GM19455 (cell line): ENCODE results near the gene RAB35.
"Not testable (repeated sequence)": the region's sequence is repeated elsewhere in the genome, so short reads cannot be mapped to it uniquely, and the experiment has no call there.

ENCODE experiments used
- ATAC-seq: cut with Tn5 transposase; IDR thresholded peaks from one replicate; pipeline ENCODE4 v1.9.1; 2021; ENCODE audit not compliant: unreplicated experiment

Gene RAB35

GRCh38 chr12:120064054-120064940 lies 52.3 kb downstream of the RAB35 start:
- no peak for ATAC-seq

- no peak for ATAC-seq
Measured at GRCh38 chr12:120062976-120063579, 53.5 kb downstream of the RAB35 start.

- no peak for ATAC-seq
Measured at GRCh38 chr12:120061575-120062214, 54.9 kb downstream of the RAB35 start.

GRCh38 chr12:120060717-120061116 lies 55.8 kb downstream of the RAB35 start:
- no peak for ATAC-seq

- ATAC-seq = no peak
Measured at GRCh38 chr12:120060196-120060595, 56.4 kb downstream of the RAB35 start.

- ATAC-seq = no peak
Measured at GRCh38 chr12:120056739-120057138, 59.8 kb downstream of the RAB35 start.

GRCh38 chr12:120055231-120056000 lies 61.1 kb downstream of the RAB35 start:
- ATAC-seq = no peak

GRCh38 chr12:120054293-120054692 lies 62.3 kb downstream of the RAB35 start:
- ATAC-seq = no peak

GRCh38 chr12:120051535-120051934 lies 65.0 kb downstream of the RAB35 start:
- ATAC-seq = no peak

- no peak for ATAC-seq
Measured at GRCh38 chr12:120049426-120049825, 67.1 kb downstream of the RAB35 start.

GRCh38 chr12:120048263-120048662 lies 68.3 kb downstream of the RAB35 start:
- ATAC-seq = no peak

GRCh38 chr12:120047072-120047471 lies 69.5 kb downstream of the RAB35 start:
- ATAC-seq = no peak

- not testable (repeated sequence) for ATAC-seq
Measured at GRCh38 chr12:120045367-120045766, 71.2 kb downstream of the RAB35 start.
